ENCODE data around the gene IFI27L1. TPM values are rescaled to one million over a fixed set of nuclear protein-coding genes. Genes with fewer than 3 reads are reported as not detected.
A peak's percentile ranks its signal among the peaks of the same experiment; 100 is the strongest.

The IFI27L1 gene
- total RNA-seq, 3 donors from 2014 or later (not counting 1 experiment from before 2014, with no cell fraction given), result 10.1 to 15.1 (median 12.1) TPM

DNA sequence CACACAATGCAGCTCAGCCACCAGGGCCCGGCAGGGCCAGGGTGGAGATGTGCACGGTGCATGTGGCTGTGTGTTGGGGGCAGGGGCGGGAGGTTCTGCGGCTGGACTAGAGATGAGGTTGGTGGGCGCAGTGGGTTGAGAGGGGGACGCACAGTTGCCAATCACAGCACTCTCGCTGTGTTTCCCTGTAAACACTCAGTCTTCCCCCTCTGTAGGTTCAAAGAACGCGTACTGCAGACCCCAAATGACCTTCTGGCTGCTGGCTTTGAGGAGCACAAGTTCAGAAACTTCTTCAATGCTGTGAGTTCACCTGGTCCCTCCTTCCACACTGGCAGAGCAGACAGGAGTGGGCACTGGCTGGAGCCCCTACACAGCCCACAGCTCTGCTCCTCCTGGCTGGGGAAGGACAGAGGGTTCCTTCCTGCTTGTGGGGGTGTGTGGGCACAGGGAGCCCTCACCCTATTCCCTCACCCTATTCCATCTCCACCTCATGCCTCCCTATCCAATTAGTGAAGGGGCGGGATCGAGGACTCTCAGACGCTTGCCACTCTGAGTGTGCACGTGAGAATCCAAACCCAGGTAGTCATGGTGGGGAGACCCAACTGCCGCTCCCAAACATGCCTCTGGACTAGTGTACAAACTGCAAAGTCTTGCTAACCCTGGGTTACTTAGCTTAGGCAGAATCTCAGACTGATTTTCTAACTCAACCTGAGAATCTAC is 37.2 kb upstream of the IFI27L1 start:
- no peaks in the 10 kb centered on the region for H3K4me1 Mint-ChIP-seq
- ATAC-seq, result peak in 1 of 3 donors; percentile 3
- Histone ChIP-seq H3K36me3 (ENCODE audit: control insufficient read depth, insufficient read depth, low read length) (peaks cover 25% of the 10 kb centered on the region), H3K9me3 (ENCODE audit: control insufficient read depth, insufficient read depth, low read length) (no peaks in the 10 kb centered on the region), H3K4me1 (ENCODE audit: control insufficient read depth, insufficient read depth, low read length) (no peaks in the 10 kb centered on the region), H3K4me3 (ENCODE audit: low read length) (no peak overlapping the region), H3K27ac (ENCODE audit: low read length) (no peak overlapping the region), H3K27me3 (ENCODE audit: control insufficient read depth, insufficient read depth, low read length) (no peaks in the 10 kb centered on the region)
- intact Hi-C loops (cut with micrococcal nuclease), result no loop called here
- no peak for DNase-seq
- peaks cover 15% of the 10 kb centered on the region for H3K36me3 Mint-ChIP-seq
- H3K4me3 Mint-ChIP-seq, result no peak overlapping the region
- H3K27me3 Mint-ChIP-seq (ENCODE audit: low read depth in 2 of 2), result no peaks in the 10 kb centered on the region
- no peaks in the 10 kb centered on the region for H3K9me3 Mint-ChIP-seq
- TF ChIP-seq, protein P1, sequence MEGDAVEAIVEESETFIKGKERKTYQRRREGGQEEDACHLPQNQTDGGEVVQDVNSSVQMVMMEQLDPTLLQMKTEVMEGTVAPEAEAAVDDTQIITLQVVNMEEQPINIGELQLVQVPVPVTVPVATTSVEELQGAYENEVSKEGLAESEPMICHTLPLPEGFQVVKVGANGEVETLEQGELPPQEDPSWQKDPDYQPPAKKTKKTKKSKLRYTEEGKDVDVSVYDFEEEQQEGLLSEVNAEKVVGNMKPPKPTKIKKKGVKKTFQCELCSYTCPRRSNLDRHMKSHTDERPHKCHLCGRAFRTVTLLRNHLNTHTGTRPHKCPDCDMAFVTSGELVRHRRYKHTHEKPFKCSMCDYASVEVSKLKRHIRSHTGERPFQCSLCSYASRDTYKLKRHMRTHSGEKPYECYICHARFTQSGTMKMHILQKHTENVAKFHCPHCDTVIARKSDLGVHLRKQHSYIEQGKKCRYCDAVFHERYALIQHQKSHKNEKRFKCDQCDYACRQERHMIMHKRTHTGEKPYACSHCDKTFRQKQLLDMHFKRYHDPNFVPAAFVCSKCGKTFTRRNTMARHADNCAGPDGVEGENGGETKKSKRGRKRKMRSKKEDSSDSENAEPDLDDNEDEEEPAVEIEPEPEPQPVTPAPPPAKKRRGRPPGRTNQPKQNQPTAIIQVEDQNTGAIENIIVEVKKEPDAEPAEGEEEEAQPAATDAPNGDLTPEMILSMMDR (IDR thresholded peaks at IDR 0.05), result no peak
- peak overlapping the region in 1 of 2 donors; percentile 47 for H3K27ac Mint-ChIP-seq
- WGBS (ENCODE audit: insufficient coverage), result 96% methylated on average over 13 of the region's 14 CpGs

DNA sequence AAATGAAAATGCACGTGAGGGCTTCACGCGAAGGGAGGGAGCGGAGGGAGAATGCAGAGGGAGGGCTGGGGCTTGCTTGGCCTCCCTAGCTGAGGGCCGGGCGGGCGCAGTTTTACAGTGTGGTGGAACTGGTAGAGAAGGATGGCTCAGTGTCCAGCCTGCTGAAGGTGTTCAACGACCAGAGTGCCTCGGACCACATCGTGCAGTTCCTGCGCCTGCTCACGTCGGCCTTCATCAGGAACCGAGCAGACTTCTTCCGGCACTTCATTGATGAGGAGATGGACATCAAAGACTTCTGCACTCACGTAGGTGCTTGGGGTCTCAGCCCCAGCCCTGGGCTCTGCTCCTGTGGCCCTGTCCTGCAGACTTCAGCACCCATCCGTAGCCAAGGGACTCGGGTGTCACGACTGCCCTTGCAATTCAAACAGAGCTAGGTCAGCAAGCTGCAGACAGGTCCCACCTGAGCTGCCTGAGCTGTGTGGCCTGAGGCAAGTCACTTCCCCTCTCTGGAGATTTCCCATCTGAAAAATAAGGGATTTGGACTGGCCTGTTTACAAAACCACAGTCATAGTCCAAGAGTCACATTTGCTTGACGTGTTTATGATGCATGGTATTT is 36.5 kb upstream of the IFI27L1 start:
- 95% methylated on average over 20 of the region's 20 CpGs for WGBS (ENCODE audit: insufficient coverage)
- TF ChIP-seq, protein P1 (IDR thresholded peaks at IDR 0.05), result no peak

DNA sequence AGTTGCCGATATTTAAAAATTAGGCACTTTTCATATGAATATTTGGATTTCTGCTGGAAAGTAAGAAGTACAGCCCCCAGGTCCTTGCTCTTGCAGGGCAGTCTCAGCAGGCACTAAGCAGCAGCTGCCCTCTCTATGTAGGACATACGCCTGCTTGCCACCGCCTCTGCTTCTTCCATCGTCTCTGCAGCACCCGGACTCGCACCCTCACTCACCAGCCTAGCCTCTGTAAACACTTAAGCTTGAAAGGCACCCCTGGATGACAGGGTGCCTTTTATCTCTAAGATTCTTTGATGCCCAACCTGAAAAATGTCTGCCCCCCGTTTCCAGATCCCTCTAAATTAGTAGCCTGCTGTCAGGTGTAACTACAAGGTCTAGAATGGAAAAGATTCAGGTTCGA is 36.0 kb upstream of the IFI27L1 start:
- H3K9me3 ChIP-seq (ENCODE audit: control insufficient read depth, insufficient read depth, low read length), result no peaks in the 10 kb centered on the region
- ATAC-seq, result no peak
- H3K4me1 ChIP-seq (ENCODE audit: control insufficient read depth, insufficient read depth, low read length), result no peaks in the 10 kb centered on the region
- intact Hi-C loops (cut with micrococcal nuclease), result no loop called here
- no peaks in the 10 kb centered on the region for H3K9me3 Mint-ChIP-seq
- peaks cover 37% of the 10 kb centered on the region for H3K36me3 ChIP-seq (ENCODE audit: control insufficient read depth, insufficient read depth, low read length)
- WGBS (ENCODE audit: insufficient coverage), result 98% methylated on average over 8 of the region's 8 CpGs
- peaks cover 17% of the 10 kb centered on the region for H3K36me3 Mint-ChIP-seq
- H3K27me3 Mint-ChIP-seq (ENCODE audit: low read depth in 2 of 2), result no peaks in the 10 kb centered on the region
- H3K27ac Mint-ChIP-seq, result peak overlapping the region; percentile 9 to 62
- TF ChIP-seq, protein P1 (IDR thresholded peaks at IDR 0.05), result no peak
- no peaks in the 10 kb centered on the region for H3K4me1 Mint-ChIP-seq
- no peaks in the 10 kb centered on the region for H3K27me3 ChIP-seq (ENCODE audit: control insufficient read depth, insufficient read depth, low read length)
- DNase-seq, result no peak
- H3K27ac ChIP-seq (ENCODE audit: low read length), result no peak overlapping the region
- no peak overlapping the region for H3K4me3 Mint-ChIP-seq
- H3K4me3 ChIP-seq (ENCODE audit: low read length), result no peak overlapping the region

More for the DNA sequence above, 36.5 kb upstream of the IFI27L1 start:
- DNase-seq, result no peak
- ATAC-seq, result no peak
- no peak overlapping the region for H3K4me3 ChIP-seq (ENCODE audit: low read length)
- peaks cover 15% of the 10 kb centered on the region for H3K36me3 Mint-ChIP-seq
- H3K4me1 ChIP-seq (ENCODE audit: control insufficient read depth, insufficient read depth, low read length), result no peaks in the 10 kb centered on the region
- H3K27ac ChIP-seq (ENCODE audit: low read length), result no peak overlapping the region
- no peaks in the 10 kb centered on the region for H3K9me3 Mint-ChIP-seq
- no peaks in the 10 kb centered on the region for H3K4me1 Mint-ChIP-seq
- H3K36me3 ChIP-seq (ENCODE audit: control insufficient read depth, insufficient read depth, low read length), result peaks cover 32% of the 10 kb centered on the region
- no peaks in the 10 kb centered on the region for H3K27me3 Mint-ChIP-seq (ENCODE audit: low read depth in 2 of 2)
- no peaks in the 10 kb centered on the region for H3K9me3 ChIP-seq (ENCODE audit: control insufficient read depth, insufficient read depth, low read length)
- no peaks in the 10 kb centered on the region for H3K27me3 ChIP-seq (ENCODE audit: control insufficient read depth, insufficient read depth, low read length)
- H3K4me3 Mint-ChIP-seq, result no peak overlapping the region
- intact Hi-C loops (cut with micrococcal nuclease), result no loop called here
- peak overlapping the region in 1 of 2 donors; percentile 9 for H3K27ac Mint-ChIP-seq

Data from natural killer cell (primary cell).